Measurements from ENCODE around the gene MACROD2. TPM values are rescaled to one million over a fixed set of nuclear protein-coding genes. Genes with fewer than 3 reads are reported as not detected.

Gene MACROD2
- total RNA-seq, 4 donors from 2014 or later, result 8.7 to 17.8 (median 10.8) TPM

DNA sequence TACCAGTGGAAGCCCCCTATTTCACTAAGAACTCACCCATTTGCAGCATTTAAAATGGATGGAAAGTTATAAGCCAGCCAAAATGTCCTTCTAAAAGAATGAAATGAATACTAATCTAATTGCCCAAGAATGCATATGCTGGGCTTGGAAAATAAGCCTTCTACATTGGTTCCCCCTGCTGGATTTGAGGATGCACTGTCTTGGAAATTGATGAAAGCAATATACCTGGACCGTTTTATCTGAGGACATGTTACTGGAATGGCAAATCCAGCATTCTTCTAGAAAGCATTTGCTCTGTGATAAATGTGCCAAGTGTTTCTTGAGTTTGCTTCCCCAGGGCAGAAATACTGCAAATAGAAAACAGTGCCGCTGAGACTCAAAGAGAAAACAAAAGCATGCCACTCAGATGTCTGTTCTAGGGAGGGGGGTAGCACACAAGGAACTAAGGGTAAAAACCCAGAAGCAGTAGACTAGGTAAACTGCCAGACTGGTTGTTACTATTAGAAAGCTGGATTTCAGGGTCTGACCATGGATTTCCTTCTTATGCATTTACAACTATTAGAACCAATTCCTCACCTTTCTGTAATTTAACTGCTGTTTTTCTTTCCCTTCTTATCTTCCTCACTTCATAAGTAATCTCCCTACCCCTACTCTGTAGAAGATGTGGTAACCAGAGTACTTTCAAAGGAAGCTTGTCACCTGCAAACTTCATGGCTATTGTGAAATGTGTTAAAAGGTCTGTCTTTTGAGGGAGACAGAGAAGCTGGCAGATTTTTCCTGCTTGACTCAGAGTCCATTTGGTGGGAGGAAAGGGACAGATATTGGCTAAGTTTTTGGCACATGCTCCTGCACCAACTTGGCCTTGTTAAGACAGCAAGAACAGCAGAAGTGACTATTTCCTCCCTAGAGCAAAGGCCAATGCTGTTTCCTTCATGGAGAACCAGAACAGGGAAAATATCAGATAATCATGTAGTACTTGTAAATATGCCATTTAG is 1935.3 kb downstream of the MACROD2 start:
- no peaks in the 10 kb centered on the region for H3K36me3 ChIP-seq
- H3K9me3 ChIP-seq, result no peaks in the 10 kb centered on the region
- intact Hi-C loops (cut with DNase I), result no loop called here
- 13 to 16% methylated on average over 2 of the region's 2 CpGs for WGBS, 2 donors
- H3K27ac ChIP-seq, result no peak overlapping the region
- TF ChIP-seq, protein P1, sequence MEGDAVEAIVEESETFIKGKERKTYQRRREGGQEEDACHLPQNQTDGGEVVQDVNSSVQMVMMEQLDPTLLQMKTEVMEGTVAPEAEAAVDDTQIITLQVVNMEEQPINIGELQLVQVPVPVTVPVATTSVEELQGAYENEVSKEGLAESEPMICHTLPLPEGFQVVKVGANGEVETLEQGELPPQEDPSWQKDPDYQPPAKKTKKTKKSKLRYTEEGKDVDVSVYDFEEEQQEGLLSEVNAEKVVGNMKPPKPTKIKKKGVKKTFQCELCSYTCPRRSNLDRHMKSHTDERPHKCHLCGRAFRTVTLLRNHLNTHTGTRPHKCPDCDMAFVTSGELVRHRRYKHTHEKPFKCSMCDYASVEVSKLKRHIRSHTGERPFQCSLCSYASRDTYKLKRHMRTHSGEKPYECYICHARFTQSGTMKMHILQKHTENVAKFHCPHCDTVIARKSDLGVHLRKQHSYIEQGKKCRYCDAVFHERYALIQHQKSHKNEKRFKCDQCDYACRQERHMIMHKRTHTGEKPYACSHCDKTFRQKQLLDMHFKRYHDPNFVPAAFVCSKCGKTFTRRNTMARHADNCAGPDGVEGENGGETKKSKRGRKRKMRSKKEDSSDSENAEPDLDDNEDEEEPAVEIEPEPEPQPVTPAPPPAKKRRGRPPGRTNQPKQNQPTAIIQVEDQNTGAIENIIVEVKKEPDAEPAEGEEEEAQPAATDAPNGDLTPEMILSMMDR (IDR thresholded peaks at IDR 0.05), result peak in 5 of 6 experiments; percentile 13 to 60 (median 47)
- no peak for TF ChIP-seq POLR2A (IDR thresholded peaks at IDR 0.05)
- no peak for DNase-seq
- no peak overlapping the region for H3K4me3 ChIP-seq (replicated peaks in 1 of 3)
- no peaks in the 10 kb centered on the region for H3K27me3 ChIP-seq
- no peaks in the 10 kb centered on the region for H3K4me1 ChIP-seq

DNA sequence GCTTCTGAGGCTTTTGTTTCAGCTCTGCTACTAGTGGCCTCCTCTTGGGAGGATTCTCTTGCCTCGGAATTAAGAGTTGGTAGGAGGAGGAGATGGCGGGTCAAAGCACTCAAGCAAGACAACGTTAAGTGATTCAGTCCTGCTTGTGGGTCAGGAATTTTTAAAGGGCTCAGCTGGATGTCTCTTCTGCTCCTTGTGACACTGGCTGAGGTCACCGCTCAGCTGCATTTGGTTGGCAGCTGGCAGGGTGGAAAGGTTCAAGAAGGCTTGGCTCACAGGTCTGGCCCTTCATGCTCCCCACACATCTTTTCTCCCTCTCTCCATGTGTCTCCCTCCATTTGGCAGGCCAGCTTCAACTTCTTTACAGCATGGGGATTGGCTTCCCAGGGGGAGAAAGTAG is 1936.6 kb downstream of the MACROD2 start:
- intact Hi-C loops (cut with DNase I), result no loop called here
- 87 to 88% methylated on average over 4 of the region's 4 CpGs for WGBS, 2 donors
- no peaks in the 10 kb centered on the region for H3K4me1 ChIP-seq
- no peaks in the 10 kb centered on the region for H3K36me3 ChIP-seq
- TF ChIP-seq, protein P1 (IDR thresholded peaks at IDR 0.05), result no peak
- TF ChIP-seq POLR2A (IDR thresholded peaks at IDR 0.05), result no peak
- no peak for DNase-seq
- no peaks in the 10 kb centered on the region for H3K9me3 ChIP-seq
- no peak overlapping the region for H3K27ac ChIP-seq
- H3K4me3 ChIP-seq (replicated peaks in 1 of 3), result no peak overlapping the region
- no peaks in the 10 kb centered on the region for H3K27me3 ChIP-seq

DNA sequence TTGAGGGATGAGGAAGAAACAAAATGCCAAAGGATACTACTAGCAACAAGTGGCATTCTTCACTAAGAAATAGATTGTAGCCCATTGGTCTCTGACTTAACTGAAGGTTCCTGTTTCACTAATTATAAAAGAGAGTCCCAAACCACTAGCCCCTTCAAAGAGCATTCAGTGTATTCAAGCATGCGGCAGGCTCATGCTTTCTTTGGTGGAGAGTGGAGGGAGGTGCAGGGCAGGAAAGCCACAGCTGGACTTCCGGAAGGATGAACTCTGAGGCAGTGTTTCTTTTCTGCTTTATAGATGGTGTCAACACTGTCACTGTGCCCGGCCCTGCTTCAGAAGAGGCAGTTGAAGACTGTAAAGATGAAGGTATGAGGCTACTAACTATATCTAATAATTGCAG is 1941.9 kb downstream of the MACROD2 start:
- peak in 1 of 2 donors; percentile 14 for DNase-seq
- H3K4me1 ChIP-seq, result no peaks in the 10 kb centered on the region
- 42 to 49% methylated on average over 3 of the region's 3 CpGs for WGBS, 2 donors

DNA sequence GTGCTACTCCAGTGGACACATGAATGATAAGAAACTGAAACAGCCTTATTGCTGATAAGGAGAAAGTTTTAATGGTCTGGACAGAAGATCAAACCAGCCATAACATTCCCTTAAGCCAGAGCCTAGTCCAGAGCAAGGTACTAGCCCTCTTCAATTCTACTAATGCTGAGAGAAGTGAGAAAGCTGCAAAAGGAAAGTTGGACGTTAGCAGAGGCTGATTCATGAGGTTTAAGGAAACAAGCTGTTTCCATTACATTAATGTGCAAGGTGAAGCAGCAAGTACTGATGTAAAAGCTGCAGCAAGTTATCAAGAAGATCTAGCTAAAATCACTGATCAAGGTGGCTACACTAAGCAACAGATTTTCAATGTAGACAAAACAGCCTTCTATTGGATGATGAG is 1943.5 kb downstream of the MACROD2 start:
- TF ChIP-seq POLR2A (IDR thresholded peaks at IDR 0.05), result no peak
- TF ChIP-seq, protein P1 (IDR thresholded peaks at IDR 0.05), result no peak
- 80 to 82% methylated on average over 1 of the region's 1 CpG for WGBS, 2 donors
- no peaks in the 10 kb centered on the region for H3K9me3 ChIP-seq
- no peak overlapping the region for H3K4me3 ChIP-seq (replicated peaks in 1 of 3)
- intact Hi-C loops (cut with DNase I), result no loop called here
- no peaks in the 10 kb centered on the region for H3K27me3 ChIP-seq
- no peaks in the 10 kb centered on the region for H3K36me3 ChIP-seq
- no peaks in the 10 kb centered on the region for H3K4me1 ChIP-seq
- no peak overlapping the region for H3K27ac ChIP-seq
- DNase-seq, result no peak

More for the DNA sequence above, 1941.9 kb downstream of the MACROD2 start:
- intact Hi-C loops (cut with DNase I), result no loop called here
- Histone ChIP-seq H3K27ac (no peak overlapping the region), H3K27me3 (no peaks in the 10 kb centered on the region), H3K36me3 (no peaks in the 10 kb centered on the region), H3K9me3 (no peaks in the 10 kb centered on the region), H3K4me3 (replicated peaks in 1 of 3) (no peak overlapping the region)
- TF ChIP-seq, protein P1 (IDR thresholded peaks at IDR 0.05), result no peak
- no peak for TF ChIP-seq POLR2A (IDR thresholded peaks at IDR 0.05)

DNA sequence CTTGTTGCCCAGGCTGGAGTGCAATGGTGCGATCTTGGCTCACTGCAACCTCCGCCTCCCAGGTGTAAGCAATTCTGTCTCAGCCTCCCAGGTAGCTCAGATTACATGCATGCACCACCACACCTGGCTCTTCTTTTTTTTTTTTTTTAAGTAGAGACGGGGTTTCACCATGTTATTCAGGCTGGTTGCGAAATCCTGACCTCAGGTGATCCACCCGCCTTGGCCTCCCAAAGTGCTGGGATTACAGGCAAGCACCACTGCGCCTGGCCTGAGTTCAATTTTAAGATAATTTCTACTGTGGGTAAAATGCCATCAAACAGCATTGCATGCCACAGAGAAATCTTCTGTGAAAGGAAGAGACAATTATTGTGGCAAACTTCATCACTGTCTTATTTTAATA is 1944.8 kb downstream of the MACROD2 start:
- no peak overlapping the region for H3K27ac ChIP-seq
- H3K9me3 ChIP-seq, result no peaks in the 10 kb centered on the region
- H3K27me3 ChIP-seq, result no peaks in the 10 kb centered on the region
- 96 to 98% methylated on average over 6 of the region's 6 CpGs for WGBS, 2 donors
- TF ChIP-seq, protein P1 (IDR thresholded peaks at IDR 0.05), result no peak
- TF ChIP-seq POLR2A (IDR thresholded peaks at IDR 0.05), result no peak
- no peak overlapping the region for H3K4me3 ChIP-seq (replicated peaks in 1 of 3)
- H3K4me1 ChIP-seq, result no peaks in the 10 kb centered on the region
- intact Hi-C loops (cut with DNase I), result no loop called here
- no peaks in the 10 kb centered on the region for H3K36me3 ChIP-seq
- no peak for DNase-seq
